Measurements from ENCODE around the gene NMT1. TPM values are rescaled to one million over a fixed set of nuclear protein-coding genes. Genes with fewer than 3 reads are reported as not detected.

NMT1 gene
- total and polyA plus RNA-seq, 4 donors, result 33.8 to 124 (median 103) TPM

DNA sequence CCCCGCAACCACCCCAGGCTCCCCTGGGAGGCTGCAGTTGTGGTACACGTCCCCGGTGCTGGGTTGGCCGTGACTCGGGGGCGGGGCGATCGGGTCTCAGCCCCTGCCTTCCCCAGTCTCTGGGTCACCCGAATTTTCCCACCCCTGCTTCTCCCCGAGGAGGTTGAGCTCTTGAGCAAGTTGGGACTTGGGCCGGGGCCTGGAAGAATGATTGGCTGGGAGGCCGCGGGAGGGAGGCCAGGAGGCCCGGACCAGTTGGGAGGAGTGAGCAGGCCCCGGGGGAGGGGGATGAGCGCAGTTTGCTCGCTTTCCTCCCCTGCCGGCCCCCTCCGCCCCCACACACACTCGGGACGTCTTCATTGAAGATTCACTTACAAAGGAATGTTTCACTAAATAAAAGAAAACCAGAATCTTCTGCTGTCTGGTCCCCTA, 82.7 kb downstream of the NMT1 start:
- no peaks in the 10 kb centered on the region for H3K36me3 ChIP-seq (ENCODE audit: control insufficient read depth in 1 of 2, insufficient read depth in 2 of 2, low read length in 1 of 2)
- no peaks in the 10 kb centered on the region for H3K4me1 ChIP-seq (ENCODE audit: control insufficient read depth in 1 of 2, insufficient read depth in 2 of 2, low read length in 2 of 2)
- DNase-seq (peak; percentile 94 to 97), ATAC-seq (ENCODE audit: low FRiP score) (peak; percentile 50)
- H3K27ac ChIP-seq (ENCODE audit: low read depth in 1 of 2, low read length in 2 of 2), result peak overlapping the region; percentile 41 to 90
- no peaks in the 10 kb centered on the region for H3K9me3 ChIP-seq (ENCODE audit: control insufficient read depth, low read length)
- intact Hi-C loops (cut with DNase I), result loop anchor here in 1 of 2 donors (10.0 kb wide), 1 partner anchor 171 kb away; the partner anchor contains the start of gene MAP3K14
- H3K4me3 ChIP-seq (ENCODE audit: low read length in 2 of 2), result peak overlapping the region; percentile 11 to 45
- H3K27me3 ChIP-seq (ENCODE audit: control insufficient read depth in 1 of 2, insufficient read depth in 2 of 2, low read length in 1 of 2), result peaks cover 0 to 2% of the 10 kb centered on the region in 2 donors
- 0 to 2% methylated on average over 20 to 21 of the region's 21 CpGs for WGBS, 2 donors

DNA sequence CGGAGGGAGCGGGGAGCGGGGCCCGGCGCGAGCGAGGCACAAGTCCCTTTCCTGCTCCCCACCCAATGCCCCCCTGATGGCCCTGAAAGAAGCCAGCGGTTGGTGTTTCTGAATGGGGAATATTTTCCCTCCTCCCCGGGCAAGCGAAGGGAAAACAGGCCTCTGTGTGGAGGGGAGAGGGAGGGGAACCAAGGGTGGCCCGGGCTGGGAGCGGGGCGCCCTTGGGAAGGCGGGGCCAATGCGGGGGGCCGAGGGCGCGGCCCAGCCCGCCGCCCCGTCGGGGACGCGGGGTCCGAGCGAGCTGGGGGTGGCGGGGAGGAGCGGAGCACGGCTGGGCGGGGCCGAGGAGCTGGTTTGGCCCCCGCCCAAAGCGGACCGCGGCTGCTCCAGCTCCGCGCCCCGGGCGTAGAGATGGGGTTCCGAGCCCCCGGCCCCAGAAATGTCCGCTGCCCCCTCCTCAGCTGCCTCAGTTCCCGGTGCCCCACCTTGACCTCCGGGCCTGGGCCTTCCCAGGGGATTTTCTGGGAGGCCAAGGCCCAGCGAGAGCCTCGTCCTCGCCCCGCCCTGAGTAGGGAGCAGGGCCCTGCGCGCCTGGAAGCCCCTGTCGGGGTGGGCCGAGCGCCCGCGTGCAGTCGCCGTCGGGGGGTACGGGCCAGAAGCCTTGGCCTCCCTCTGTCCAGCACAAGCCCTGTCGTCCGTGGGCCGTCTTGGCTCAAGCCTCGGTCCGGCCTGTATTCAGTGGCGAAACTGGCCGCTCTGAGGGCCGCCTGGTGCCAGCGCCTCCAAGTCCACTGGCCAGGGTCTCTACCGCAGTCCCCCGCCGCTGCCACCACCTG, 83.3 kb downstream of the NMT1 start:
- Histone ChIP-seq H3K27me3 (ENCODE audit: control insufficient read depth in 1 of 2, insufficient read depth in 2 of 2, low read length in 1 of 2) (peaks cover 0 to 2% of the 10 kb centered on the region in 2 donors), H3K27ac (ENCODE audit: low read depth in 1 of 2, low read length in 2 of 2) (peak overlapping the region; percentile 65 to 90), H3K36me3 (ENCODE audit: control insufficient read depth in 1 of 2, insufficient read depth in 2 of 2, low read length in 1 of 2) (no peaks in the 10 kb centered on the region), H3K9me3 (ENCODE audit: control insufficient read depth, low read length) (no peaks in the 10 kb centered on the region), H3K4me3 (ENCODE audit: low read length in 2 of 2) (peak overlapping the region; percentile 11 to 45), H3K4me1 (ENCODE audit: control insufficient read depth in 1 of 2, insufficient read depth in 2 of 2, low read length in 2 of 2) (no peaks in the 10 kb centered on the region)
- WGBS, 2 donors, result 5 to 6% methylated on average over 47 to 71 of the region's 71 CpGs
- intact Hi-C loops (cut with DNase I), result loop anchor here in 1 of 2 donors (10.0 kb wide), 1 partner anchor 170 kb away; the partner anchor contains the start of gene MAP3K14
- DNase-seq, result peak; percentile 75 to 88
- ATAC-seq (ENCODE audit: low FRiP score), result peak; percentile 1

DNA sequence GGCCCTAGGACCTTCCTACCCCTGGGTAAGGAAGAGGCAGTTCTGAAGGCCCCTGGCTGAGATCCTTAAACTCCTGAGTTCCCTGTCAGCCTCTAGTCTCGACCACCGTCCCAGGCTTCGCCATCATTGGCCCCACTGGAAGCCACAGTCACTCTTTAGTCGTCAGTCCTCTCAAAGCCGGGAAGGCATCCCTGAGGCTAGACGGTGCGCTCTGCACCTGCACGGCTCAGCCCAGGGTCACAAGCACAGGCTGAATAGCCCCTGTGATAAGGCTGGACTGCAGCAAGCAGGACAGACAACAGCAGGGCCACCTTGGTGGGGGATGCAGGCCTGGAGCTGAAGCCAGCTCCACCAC, 83.9 kb downstream of the NMT1 start:
- intact Hi-C loops (cut with DNase I), result loop anchor here in 1 of 2 donors (10.0 kb wide), 1 partner anchor 170 kb away; the partner anchor contains the start of gene MAP3K14
- Histone ChIP-seq H3K36me3 (ENCODE audit: control insufficient read depth in 1 of 2, insufficient read depth in 2 of 2, low read length in 1 of 2) (no peaks in the 10 kb centered on the region), H3K27me3 (ENCODE audit: control insufficient read depth in 1 of 2, insufficient read depth in 2 of 2, low read length in 1 of 2) (peaks cover 0 to 2% of the 10 kb centered on the region in 2 donors), H3K4me1 (ENCODE audit: control insufficient read depth in 1 of 2, insufficient read depth in 2 of 2, low read length in 2 of 2) (no peaks in the 10 kb centered on the region), H3K9me3 (ENCODE audit: control insufficient read depth, low read length) (no peaks in the 10 kb centered on the region), H3K4me3 (ENCODE audit: low read length in 2 of 2) (no peak overlapping the region), H3K27ac (ENCODE audit: low read depth in 1 of 2, low read length in 2 of 2) (peak overlapping the region in 1 of 2 donors; percentile 65)
- no peak for ATAC-seq (ENCODE audit: low FRiP score)
- DNase-seq, result no peak
- 65 to 70% methylated on average over 8 of the region's 8 CpGs for WGBS, 2 donors

DNA sequence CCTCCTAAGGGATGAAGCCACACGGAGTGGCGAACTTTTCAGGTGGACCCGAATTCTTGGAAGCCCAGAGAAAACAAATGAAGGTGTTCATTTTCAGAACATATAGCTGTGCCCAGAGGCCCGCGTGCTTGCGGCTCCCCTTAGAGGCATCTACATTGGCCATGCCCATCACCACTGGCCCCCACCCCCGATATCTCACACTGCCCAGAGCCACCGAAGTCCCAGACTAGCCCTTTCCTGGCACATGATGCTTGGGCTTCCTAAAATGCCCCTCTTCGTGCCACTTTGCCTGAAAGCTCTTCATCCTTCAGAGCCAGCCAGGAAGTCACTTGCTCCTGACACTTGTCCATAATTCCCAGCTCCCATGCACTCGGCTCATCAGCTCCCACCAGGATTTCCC, 85.0 kb downstream of the NMT1 start:
- DNase-seq (peak; percentile 47 to 70), ATAC-seq (ENCODE audit: low FRiP score) (no peak)
- WGBS, 2 donors, result 75 to 80% methylated on average over 10 of the region's 10 CpGs
- no peaks in the 10 kb centered on the region for H3K9me3 ChIP-seq (ENCODE audit: control insufficient read depth, low read length)
- peaks cover 0 to 2% of the 10 kb centered on the region in 2 donors for H3K27me3 ChIP-seq (ENCODE audit: control insufficient read depth in 1 of 2, insufficient read depth in 2 of 2, low read length in 1 of 2)
- H3K4me3 ChIP-seq (ENCODE audit: low read length in 2 of 2), result no peak overlapping the region
- no peaks in the 10 kb centered on the region for H3K36me3 ChIP-seq (ENCODE audit: control insufficient read depth in 1 of 2, insufficient read depth in 2 of 2, low read length in 1 of 2)
- intact Hi-C loops (cut with DNase I), result loop anchor here in 1 of 2 donors (10.0 kb wide), 1 partner anchor 169 kb away; the partner anchor contains the start of gene MAP3K14
- no peak overlapping the region for H3K27ac ChIP-seq (ENCODE audit: low read depth in 1 of 2, low read length in 2 of 2)
- no peaks in the 10 kb centered on the region for H3K4me1 ChIP-seq (ENCODE audit: control insufficient read depth in 1 of 2, insufficient read depth in 2 of 2, low read length in 2 of 2)

DNA sequence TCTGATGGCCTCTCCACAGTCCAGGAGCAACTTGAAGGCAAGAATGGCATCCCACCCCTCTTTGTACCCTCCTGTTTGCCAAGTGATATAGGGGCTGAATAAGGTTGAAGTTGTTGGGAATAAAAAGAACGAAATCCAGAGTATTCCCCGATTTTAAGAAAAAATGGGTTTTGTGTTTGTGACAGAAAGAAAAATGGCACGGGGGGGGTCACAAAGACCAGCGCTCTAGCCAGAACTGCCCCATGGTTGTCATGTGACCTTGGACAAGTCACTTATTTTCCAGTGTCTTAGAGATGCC, 85.4 kb downstream of the NMT1 start:
- Histone ChIP-seq H3K9me3 (ENCODE audit: control insufficient read depth, low read length) (no peaks in the 10 kb centered on the region), H3K27ac (ENCODE audit: low read depth in 1 of 2, low read length in 2 of 2) (peak overlapping the region in 1 of 2 donors; percentile 72), H3K4me1 (ENCODE audit: control insufficient read depth in 1 of 2, insufficient read depth in 2 of 2, low read length in 2 of 2) (peaks cover 0 to 2% of the 10 kb centered on the region in 2 donors), H3K4me3 (ENCODE audit: low read length in 2 of 2) (no peak overlapping the region), H3K27me3 (ENCODE audit: control insufficient read depth in 1 of 2, insufficient read depth in 2 of 2, low read length in 1 of 2) (peaks cover 0 to 2% of the 10 kb centered on the region in 2 donors), H3K36me3 (ENCODE audit: control insufficient read depth in 1 of 2, insufficient read depth in 2 of 2, low read length in 1 of 2) (no peaks in the 10 kb centered on the region)
- intact Hi-C loops (cut with DNase I), result loop anchor here in 1 of 2 donors (10.0 kb wide), 1 partner anchor 168 kb away; the partner anchor contains the start of gene MAP3K14
- ATAC-seq (ENCODE audit: low FRiP score) (no peak), DNase-seq (no peak)
- 52 to 54% methylated on average over 4 of the region's 4 CpGs for WGBS, 2 donors

DNA sequence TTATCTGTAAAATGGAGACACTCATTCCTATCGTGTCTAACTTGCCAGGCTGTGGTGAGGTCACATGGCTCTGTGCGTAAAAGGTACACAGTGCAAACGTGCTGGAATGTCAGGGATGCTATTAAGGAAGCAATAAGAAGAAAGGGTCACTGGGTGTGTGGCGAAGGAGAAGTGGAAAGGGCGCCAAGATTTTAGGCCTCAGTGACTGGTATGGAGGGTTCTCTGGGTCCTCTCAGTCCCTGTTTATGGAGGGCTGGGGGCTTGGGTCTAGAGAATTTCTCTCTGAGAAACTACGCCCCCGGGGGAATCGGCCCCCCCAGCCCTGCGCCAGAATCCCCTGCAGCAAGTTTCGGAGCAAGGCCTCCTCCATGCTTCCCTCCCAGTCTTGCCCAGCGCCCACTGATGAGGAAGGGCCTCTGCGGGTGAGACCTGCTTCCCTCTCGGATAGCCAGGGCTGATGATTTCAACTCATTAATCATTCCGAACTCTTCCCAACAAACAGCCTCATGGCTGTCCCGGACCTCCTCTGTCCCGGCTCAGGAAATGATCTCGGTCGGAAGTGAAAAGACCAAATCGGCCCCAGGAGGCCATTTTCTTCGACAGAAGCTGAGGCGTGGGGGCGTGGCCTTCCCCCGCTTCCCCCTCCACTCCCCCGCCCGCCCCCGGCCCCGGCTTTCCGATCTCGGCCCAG, 85.9 kb downstream of the NMT1 start:
- Histone ChIP-seq H3K4me1 (ENCODE audit: control insufficient read depth in 1 of 2, insufficient read depth in 2 of 2, low read length in 2 of 2) (peaks cover 0 to 2% of the 10 kb centered on the region in 2 donors), H3K27me3 (ENCODE audit: control insufficient read depth in 1 of 2, insufficient read depth in 2 of 2, low read length in 1 of 2) (peaks cover 0 to 2% of the 10 kb centered on the region in 2 donors), H3K36me3 (ENCODE audit: control insufficient read depth in 1 of 2, insufficient read depth in 2 of 2, low read length in 1 of 2) (no peaks in the 10 kb centered on the region), H3K9me3 (ENCODE audit: control insufficient read depth, low read length) (no peaks in the 10 kb centered on the region), H3K4me3 (ENCODE audit: low read length in 2 of 2) (peak overlapping the region; percentile 49 to 83), H3K27ac (ENCODE audit: low read depth in 1 of 2, low read length in 2 of 2) (peak overlapping the region; percentile 78 to 85)
- intact Hi-C loops (cut with DNase I), result loop anchor here in 1 of 2 donors (10.0 kb wide), 1 partner anchor 168 kb away; the partner anchor contains the start of gene MAP3K14
- ATAC-seq (ENCODE audit: low FRiP score) (peak; percentile 7), DNase-seq (peak; percentile 63 to 86)
- WGBS, 2 donors, result 6% methylated on average over 25 to 29 of the region's 29 CpGs

DNA sequence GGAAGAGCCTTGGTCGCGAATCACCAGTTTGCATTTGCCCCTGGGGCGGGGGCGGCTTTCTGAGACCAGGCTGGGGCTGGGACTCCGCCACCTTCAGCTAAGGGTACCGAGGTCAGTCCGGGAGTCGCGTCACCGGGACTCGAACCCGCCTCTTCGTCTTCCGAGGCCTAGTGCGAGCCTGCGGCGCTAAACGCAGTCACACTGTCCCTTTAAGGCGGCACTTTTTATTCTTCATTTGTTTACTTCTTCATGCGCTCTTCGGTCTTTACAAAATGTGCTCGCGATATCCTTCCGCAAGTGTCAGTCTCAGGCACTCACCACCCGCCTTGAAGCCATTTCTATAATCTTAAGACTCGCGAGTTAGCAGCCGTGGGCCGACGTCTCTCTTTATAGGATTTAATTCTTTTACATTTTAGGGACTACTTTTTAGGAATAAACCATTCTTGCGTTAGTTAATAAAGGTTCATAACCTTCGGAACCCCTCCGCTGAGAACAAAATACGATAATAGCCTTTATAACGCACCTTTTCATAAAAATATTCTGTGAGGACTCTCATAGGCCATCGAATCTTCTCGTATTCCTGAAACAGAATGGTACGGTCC, 86.6 kb downstream of the NMT1 start:
- WGBS, 2 donors, result 0% methylated on average over 38 of the region's 38 CpGs
- ATAC-seq (ENCODE audit: low FRiP score) (peak; percentile 67), DNase-seq (peak; percentile 89 to 93)
- Histone ChIP-seq H3K4me3 (ENCODE audit: low read length in 2 of 2) (peak overlapping the region; percentile 49 to 83), H3K9me3 (ENCODE audit: control insufficient read depth, low read length) (no peaks in the 10 kb centered on the region), H3K27me3 (ENCODE audit: control insufficient read depth in 1 of 2, insufficient read depth in 2 of 2, low read length in 1 of 2) (peaks cover 0 to 2% of the 10 kb centered on the region in 2 donors), H3K4me1 (ENCODE audit: control insufficient read depth in 1 of 2, insufficient read depth in 2 of 2, low read length in 2 of 2) (peaks cover 0 to 2% of the 10 kb centered on the region in 2 donors), H3K36me3 (ENCODE audit: control insufficient read depth in 1 of 2, insufficient read depth in 2 of 2, low read length in 1 of 2) (no peaks in the 10 kb centered on the region), H3K27ac (ENCODE audit: low read depth in 1 of 2, low read length in 2 of 2) (peak overlapping the region; percentile 78 to 85)
- intact Hi-C loops (cut with DNase I), result loop anchor here in 1 of 2 donors (1.0 to 10.0 kb wide), 4 partner anchors 14 to 167 kb away; partner anchors contain the start of genes HEXIM2 and MAP3K14

All from aorta (tissue), 5 donors.